ENCODE measurements around the gene SLC9A8.

The SLC9A8 gene

GRCh38 chr20:49871391-49871948 lies 58.8 kb downstream of the SLC9A8 start:
- no peak overlapping the region for H3K27ac ChIP-seq (ENCODE audit: low read depth, low read length)
- H3K36me3 ChIP-seq (ENCODE audit: control insufficient read depth in 1 of 2, insufficient read depth in 2 of 2, low read length in 2 of 2), result peaks cover 17 to 38% of the 10 kb centered on the region in 2 donors
- no peaks in the 10 kb centered on the region for H3K27me3 ChIP-seq (ENCODE audit: control insufficient read depth in 1 of 2, insufficient read depth in 2 of 2, low read length in 2 of 2)
- no peaks in the 10 kb centered on the region for H3K4me1 ChIP-seq (ENCODE audit: control insufficient read depth in 1 of 2, insufficient read depth in 2 of 2, low read length in 2 of 2)
- H3K4me3 ChIP-seq (ENCODE audit: low read depth in 1 of 2, low read length in 2 of 2), result no peak overlapping the region
- no peak overlapping the region for H3K9ac ChIP-seq (ENCODE audit: low read depth in 1 of 2, low read length in 2 of 2)
- H3K9me3 ChIP-seq (ENCODE audit: control insufficient read depth in 1 of 2, low read length in 2 of 2), result no peaks in the 10 kb centered on the region

- Histone ChIP-seq H3K9me3 (ENCODE audit: control insufficient read depth in 1 of 2, low read length in 2 of 2) (no peaks in the 10 kb centered on the region), H3K27me3 (ENCODE audit: control insufficient read depth in 1 of 2, insufficient read depth in 2 of 2, low read length in 2 of 2) (no peaks in the 10 kb centered on the region), H3K27ac (ENCODE audit: low read depth, low read length) (no peak overlapping the region), H3K4me1 (ENCODE audit: control insufficient read depth in 1 of 2, insufficient read depth in 2 of 2, low read length in 2 of 2) (no peaks in the 10 kb centered on the region), H3K9ac (ENCODE audit: low read depth in 1 of 2, low read length in 2 of 2) (no peak overlapping the region), H3K36me3 (ENCODE audit: control insufficient read depth in 1 of 2, insufficient read depth in 2 of 2, low read length in 2 of 2) (peaks cover 17 to 36% of the 10 kb centered on the region in 2 donors), H3K4me3 (ENCODE audit: low read depth in 1 of 2, low read length in 2 of 2) (no peak overlapping the region)
Observed at GRCh38 chr20:49872056-49872455, 59.4 kb downstream of the SLC9A8 start.

DNA sequence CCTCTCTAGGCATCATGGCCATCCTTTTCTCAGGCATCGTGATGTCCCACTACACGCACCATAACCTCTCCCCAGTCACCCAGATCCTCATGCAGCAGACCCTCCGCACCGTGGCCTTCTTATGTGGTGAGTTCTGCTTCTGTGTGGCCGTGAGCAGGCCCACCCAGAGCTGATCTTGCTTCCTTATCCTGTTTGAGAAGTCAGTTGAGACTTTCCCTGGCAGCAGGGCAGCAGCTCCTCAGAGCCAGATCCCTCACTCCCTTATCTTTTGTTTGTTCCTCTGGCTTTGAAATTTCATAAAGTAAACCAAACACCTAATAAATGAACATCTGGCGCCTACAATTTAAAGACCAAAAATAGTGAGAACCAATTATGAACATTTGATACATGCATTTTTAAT lies 62.1 kb downstream of the SLC9A8 start:
- no peaks in the 10 kb centered on the region for H3K27me3 ChIP-seq (ENCODE audit: control insufficient read depth in 1 of 2, insufficient read depth in 2 of 2, low read length in 2 of 2)
- no peaks in the 10 kb centered on the region for H3K9me3 ChIP-seq (ENCODE audit: control insufficient read depth in 1 of 2, low read length in 2 of 2)
- peaks cover 8 to 24% of the 10 kb centered on the region in 2 donors for H3K36me3 ChIP-seq (ENCODE audit: control insufficient read depth in 1 of 2, insufficient read depth in 2 of 2, low read length in 2 of 2)
- no peak overlapping the region for H3K9ac ChIP-seq (ENCODE audit: low read depth in 1 of 2, low read length in 2 of 2)
- H3K4me3 ChIP-seq (ENCODE audit: low read depth in 1 of 2, low read length in 2 of 2), result no peak overlapping the region
- H3K4me1 ChIP-seq (ENCODE audit: control insufficient read depth in 1 of 2, insufficient read depth in 2 of 2, low read length in 2 of 2), result no peaks in the 10 kb centered on the region
- no peak overlapping the region for H3K27ac ChIP-seq (ENCODE audit: low read depth, low read length)

GRCh38 chr20:49877386-49877921 lies 64.8 kb downstream of the SLC9A8 start:
- H3K36me3 ChIP-seq (ENCODE audit: control insufficient read depth in 1 of 2, insufficient read depth in 2 of 2, low read length in 2 of 2), result peaks cover 20 to 35% of the 10 kb centered on the region in 2 donors
- no peaks in the 10 kb centered on the region for H3K4me1 ChIP-seq (ENCODE audit: control insufficient read depth in 1 of 2, insufficient read depth in 2 of 2, low read length in 2 of 2)
- no peak overlapping the region for H3K27ac ChIP-seq (ENCODE audit: low read depth, low read length)

DNA sequence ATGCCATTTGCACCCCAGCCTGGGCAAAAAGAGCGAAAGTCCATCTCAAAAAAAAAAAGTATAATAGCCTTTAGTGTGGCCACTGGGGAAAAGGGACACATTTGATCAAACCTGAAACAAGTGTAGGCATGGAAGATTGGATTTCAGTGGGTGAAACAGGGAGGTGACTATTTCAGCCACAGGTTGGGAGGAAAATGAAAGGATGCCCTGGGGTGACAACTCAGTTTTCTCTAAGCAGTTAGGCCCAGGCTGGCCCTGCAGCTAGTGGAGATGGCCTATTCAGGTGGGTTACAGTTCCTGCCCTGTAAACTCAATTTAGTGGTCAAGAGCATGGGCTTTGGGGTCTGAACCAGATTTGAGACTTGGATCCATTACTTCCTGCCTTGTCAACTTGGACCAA lies 66.3 kb downstream of the SLC9A8 start:
- Histone ChIP-seq H3K9me3 (ENCODE audit: control insufficient read depth in 1 of 2, low read length in 2 of 2) (no peaks in the 10 kb centered on the region), H3K9ac (ENCODE audit: low read depth in 1 of 2, low read length in 2 of 2) (no peak overlapping the region), H3K36me3 (ENCODE audit: control insufficient read depth in 1 of 2, insufficient read depth in 2 of 2, low read length in 2 of 2) (peaks cover 31 to 46% of the 10 kb centered on the region in 2 donors), H3K4me3 (ENCODE audit: low read depth in 1 of 2, low read length in 2 of 2) (no peak overlapping the region), H3K27ac (ENCODE audit: low read depth, low read length) (no peak overlapping the region), H3K27me3 (ENCODE audit: control insufficient read depth in 1 of 2, insufficient read depth in 2 of 2, low read length in 2 of 2) (no peaks in the 10 kb centered on the region), H3K4me1 (ENCODE audit: control insufficient read depth in 1 of 2, insufficient read depth in 2 of 2, low read length in 2 of 2) (no peaks in the 10 kb centered on the region)

More at GRCh38 chr20:49877386-49877921, 64.8 kb downstream of the SLC9A8 start:
- Histone ChIP-seq H3K9ac (ENCODE audit: low read depth in 1 of 2, low read length in 2 of 2) (no peak overlapping the region), H3K9me3 (ENCODE audit: control insufficient read depth in 1 of 2, low read length in 2 of 2) (no peaks in the 10 kb centered on the region), H3K4me3 (ENCODE audit: low read depth in 1 of 2, low read length in 2 of 2) (no peak overlapping the region), H3K27me3 (ENCODE audit: control insufficient read depth in 1 of 2, insufficient read depth in 2 of 2, low read length in 2 of 2) (no peaks in the 10 kb centered on the region)

DNA sequence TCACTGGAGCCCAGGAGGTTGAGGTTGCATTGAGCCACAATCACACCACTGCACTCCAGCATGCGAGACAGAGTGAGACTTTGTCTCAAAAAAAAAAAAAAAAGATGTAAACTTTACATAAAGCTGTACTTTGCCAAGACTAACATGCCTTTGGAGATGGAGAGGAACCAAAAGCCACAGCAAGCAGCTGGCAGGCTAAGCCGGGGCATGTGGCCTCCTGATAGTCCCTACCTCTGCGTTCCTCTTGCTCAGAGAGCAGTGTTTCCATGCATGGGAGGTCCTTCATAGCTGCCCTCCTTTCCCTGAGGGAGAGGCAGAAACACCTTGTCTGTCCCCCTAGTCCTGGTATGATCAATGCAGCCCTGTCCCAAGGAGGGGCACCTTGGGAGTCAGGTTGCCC lies 67.5 kb downstream of the SLC9A8 start:
- Histone ChIP-seq H3K27me3 (ENCODE audit: control insufficient read depth in 1 of 2, insufficient read depth in 2 of 2, low read length in 2 of 2) (no peaks in the 10 kb centered on the region), H3K9me3 (ENCODE audit: control insufficient read depth in 1 of 2, low read length in 2 of 2) (no peaks in the 10 kb centered on the region), H3K36me3 (ENCODE audit: control insufficient read depth in 1 of 2, insufficient read depth in 2 of 2, low read length in 2 of 2) (peaks cover 39 to 48% of the 10 kb centered on the region in 2 donors), H3K9ac (ENCODE audit: low read depth in 1 of 2, low read length in 2 of 2) (no peak overlapping the region), H3K4me1 (ENCODE audit: control insufficient read depth in 1 of 2, insufficient read depth in 2 of 2, low read length in 2 of 2) (no peaks in the 10 kb centered on the region), H3K27ac (ENCODE audit: low read depth, low read length) (no peak overlapping the region), H3K4me3 (ENCODE audit: low read depth in 1 of 2, low read length in 2 of 2) (no peak overlapping the region)

GRCh38 chr20:49880724-49881445 lies 68.3 kb downstream of the SLC9A8 start:
- H3K9me3 ChIP-seq (ENCODE audit: control insufficient read depth in 1 of 2, low read length in 2 of 2), result no peaks in the 10 kb centered on the region
- no peak overlapping the region for H3K4me3 ChIP-seq (ENCODE audit: low read depth in 1 of 2, low read length in 2 of 2)
- H3K36me3 ChIP-seq (ENCODE audit: control insufficient read depth in 1 of 2, insufficient read depth in 2 of 2, low read length in 2 of 2), result peaks cover 44 to 55% of the 10 kb centered on the region in 2 donors
- no peak overlapping the region for H3K9ac ChIP-seq (ENCODE audit: low read depth in 1 of 2, low read length in 2 of 2)
- no peaks in the 10 kb centered on the region for H3K4me1 ChIP-seq (ENCODE audit: control insufficient read depth in 1 of 2, insufficient read depth in 2 of 2, low read length in 2 of 2)
- no peak overlapping the region for H3K27ac ChIP-seq (ENCODE audit: low read depth, low read length)
- no peaks in the 10 kb centered on the region for H3K27me3 ChIP-seq (ENCODE audit: control insufficient read depth in 1 of 2, insufficient read depth in 2 of 2, low read length in 2 of 2)

GRCh38 chr20:49882171-49882970 lies 69.7 kb downstream of the SLC9A8 start:
- H3K9me3 ChIP-seq (ENCODE audit: control insufficient read depth in 1 of 2, low read length in 2 of 2), result no peaks in the 10 kb centered on the region
- peaks cover 45 to 68% of the 10 kb centered on the region in 2 donors for H3K36me3 ChIP-seq (ENCODE audit: control insufficient read depth in 1 of 2, insufficient read depth in 2 of 2, low read length in 2 of 2)
- H3K9ac ChIP-seq (ENCODE audit: low read depth in 1 of 2, low read length in 2 of 2), result no peak overlapping the region
- no peaks in the 10 kb centered on the region for H3K4me1 ChIP-seq (ENCODE audit: control insufficient read depth in 1 of 2, insufficient read depth in 2 of 2, low read length in 2 of 2)
- H3K27ac ChIP-seq (ENCODE audit: low read depth, low read length), result no peak overlapping the region
- H3K4me3 ChIP-seq (ENCODE audit: low read depth in 1 of 2, low read length in 2 of 2), result no peak overlapping the region
- no peaks in the 10 kb centered on the region for H3K27me3 ChIP-seq (ENCODE audit: control insufficient read depth in 1 of 2, insufficient read depth in 2 of 2, low read length in 2 of 2)

GRCh38 chr20:49883246-49883802 lies 70.7 kb downstream of the SLC9A8 start:
- Histone ChIP-seq H3K27me3 (ENCODE audit: control insufficient read depth in 1 of 2, insufficient read depth in 2 of 2, low read length in 2 of 2) (no peaks in the 10 kb centered on the region), H3K36me3 (ENCODE audit: control insufficient read depth in 1 of 2, insufficient read depth in 2 of 2, low read length in 2 of 2) (peaks cover 45 to 76% of the 10 kb centered on the region in 2 donors), H3K4me1 (ENCODE audit: control insufficient read depth in 1 of 2, insufficient read depth in 2 of 2, low read length in 2 of 2) (peaks cover 0 to 2% of the 10 kb centered on the region in 2 donors)

More at GRCh38 chr20:49883246-49883802, 70.7 kb downstream of the SLC9A8 start:
- Histone ChIP-seq H3K9ac (ENCODE audit: low read depth in 1 of 2, low read length in 2 of 2) (no peak overlapping the region), H3K4me3 (ENCODE audit: low read depth in 1 of 2, low read length in 2 of 2) (no peak overlapping the region), H3K9me3 (ENCODE audit: control insufficient read depth in 1 of 2, low read length in 2 of 2) (no peaks in the 10 kb centered on the region), H3K27ac (ENCODE audit: low read depth, low read length) (no peak overlapping the region)

Measured in duodenal mucosa (tissue), 2 donors.